SK-N-MC (cell line): ENCODE data around the gene RCC2.

Experiments
- EZH2 ChIP-seq: fragments of 200-600 bp; sonication (generic); IDR thresholded peaks from one replicate; pipeline ENCODE4 v1.6.1; 2017; ENCODE audit warnings: antibody characterized with exemption
- POLR2AphosphoS5 ChIP-seq: IDR thresholded peaks from 2 replicates; pipeline ENCODE4 v1.6.1; 2012; ENCODE audit warnings: mild to moderate bottlenecking, low read depth, low read length, borderline replicate concordance

DNA sequence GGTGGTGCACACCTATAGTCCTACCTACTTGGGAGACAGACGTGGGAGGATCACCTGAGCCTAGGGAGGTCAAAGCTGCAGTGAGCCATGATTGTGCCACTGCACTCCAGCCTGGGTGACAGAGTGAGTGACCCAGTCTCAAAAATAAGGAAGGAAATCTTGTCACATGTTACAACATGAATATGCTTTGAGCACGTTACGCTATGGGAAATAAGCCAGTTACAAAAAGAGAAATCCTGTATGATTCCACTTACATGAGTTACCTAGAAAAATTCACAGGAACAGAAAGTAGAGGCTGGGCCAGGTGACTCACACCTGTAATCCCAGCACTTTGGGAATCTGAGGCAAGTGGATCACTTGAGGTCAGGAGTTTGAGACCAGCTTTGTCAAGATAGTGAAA, 74.2 kb downstream of the RCC2 start:
- no peak for TF ChIP-seq EZH2
- TF ChIP-seq POLR2AphosphoS5 = no peak
